HG03139 (cell line): ENCODE data around the gene RNASEH2C.
"Not testable (repeated sequence)": the region's sequence is repeated elsewhere in the genome, so short reads cannot be mapped to it uniquely, and the experiment has no call there.

Experiments
- ATAC-seq: cut with Tn5 transposase; IDR thresholded peaks from one replicate; pipeline ENCODE4 v1.9.1; 2021; ENCODE audit not compliant: unreplicated experiment

The RNASEH2C gene

DNA sequence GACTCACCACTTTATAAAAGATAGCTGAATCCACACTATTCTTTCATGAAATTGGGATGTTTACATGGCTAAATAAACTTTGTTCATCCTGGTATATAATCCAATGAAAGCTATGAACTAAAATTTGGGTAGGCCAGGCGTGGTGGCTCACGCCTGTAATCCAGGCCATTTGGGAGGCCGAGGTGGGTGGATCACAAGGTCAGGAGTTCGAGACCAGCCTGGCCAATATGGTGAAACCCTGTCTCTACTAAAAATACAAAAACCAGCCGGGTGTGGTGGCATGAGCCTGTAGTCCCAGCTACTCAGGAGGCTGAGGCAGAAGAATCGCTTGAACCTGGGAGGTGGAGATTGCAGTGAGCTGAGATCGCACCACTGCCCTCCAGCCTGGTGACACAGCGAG is 28.8 kb downstream of the RNASEH2C start:
- not testable (repeated sequence) for ATAC-seq

- ATAC-seq: no peak
Observed at GRCh38 chr11:65685981-65686380, 34.6 kb downstream of the RNASEH2C start.

DNA sequence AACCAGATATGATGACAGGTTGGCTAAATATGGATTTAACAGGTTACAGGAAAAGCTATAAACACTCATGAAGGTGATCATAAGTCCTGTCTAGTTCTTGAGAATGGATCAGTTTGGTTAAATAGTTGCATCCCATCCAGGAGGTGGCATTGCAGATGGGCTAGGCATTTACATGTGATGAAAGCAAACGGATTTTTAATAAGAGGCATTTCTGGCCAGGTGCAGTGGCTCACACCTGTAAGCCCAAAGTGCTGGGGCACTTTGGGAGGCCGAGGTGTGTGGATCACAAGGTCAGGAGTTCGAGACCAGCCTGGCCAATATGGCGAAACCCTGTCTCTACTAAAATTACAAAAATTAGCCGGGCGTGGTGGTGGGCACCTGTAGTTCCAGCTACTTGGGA is 37.1 kb downstream of the RNASEH2C start:
- not testable (repeated sequence) for ATAC-seq

DNA sequence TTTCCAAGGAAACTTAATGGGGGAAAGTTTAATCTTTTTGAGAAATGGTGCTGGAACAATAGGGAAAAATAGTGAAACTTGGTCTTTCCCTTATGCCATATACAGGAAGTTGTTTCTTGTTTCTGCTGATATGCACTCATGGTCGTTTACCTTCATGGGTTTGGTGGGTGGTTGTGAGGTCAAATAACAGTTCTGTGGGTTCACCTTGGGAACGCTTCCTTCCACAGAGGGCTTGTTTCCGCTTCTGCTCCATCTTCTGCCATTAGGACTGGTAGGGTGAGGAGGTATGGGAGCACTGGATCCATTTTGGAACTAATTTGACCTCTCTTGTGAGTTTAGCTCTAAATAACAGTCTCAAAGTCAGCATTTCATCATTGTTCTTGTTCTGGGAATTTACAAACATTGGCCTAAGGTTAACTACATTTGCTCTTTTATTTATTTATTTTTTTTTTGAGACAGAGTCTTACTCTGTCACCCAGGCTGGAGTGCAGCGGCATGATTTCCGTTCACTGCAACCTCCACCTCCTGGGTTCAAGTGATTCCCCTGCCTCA is 40.3 kb downstream of the RNASEH2C start:
- no peak for ATAC-seq

GRCh38 chr11:65672982-65673381 is 47.6 kb downstream of the RNASEH2C start:
- no peak for ATAC-seq

DNA sequence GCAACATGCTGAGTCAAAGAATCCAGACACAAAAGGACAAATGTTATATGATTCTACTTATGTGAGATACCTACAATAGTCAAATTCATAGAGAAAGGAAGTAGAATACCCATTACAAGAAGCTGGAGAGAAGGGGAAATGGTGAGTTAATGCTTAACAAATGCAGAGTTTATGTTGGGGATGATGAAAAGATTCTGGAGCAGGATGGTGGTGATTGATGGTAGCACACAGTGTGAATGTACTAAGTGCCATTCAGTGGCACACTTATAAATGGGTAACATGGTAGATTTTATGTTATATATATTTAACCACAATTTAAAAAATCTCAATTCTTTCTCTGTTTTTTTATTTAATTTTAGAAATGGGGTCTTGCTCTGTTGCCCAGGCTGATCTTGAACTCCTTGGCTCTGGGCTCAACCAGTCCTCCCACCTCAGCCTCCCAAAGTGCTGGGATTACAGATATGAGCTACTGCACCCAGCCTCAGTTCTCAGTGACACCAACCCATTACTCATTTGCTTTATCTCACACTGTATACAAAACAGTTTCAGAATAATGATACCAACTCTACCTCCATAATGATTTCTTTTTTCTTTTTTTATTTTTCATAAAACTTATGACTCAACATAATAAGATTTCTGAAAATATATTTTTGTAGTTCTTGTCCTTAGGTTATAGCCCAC is 48.3 kb downstream of the RNASEH2C start:
- no peak for ATAC-seq
